ENCODE results near the gene LIFR. TPM values are rescaled to one million over a fixed set of nuclear protein-coding genes. Genes with fewer than 3 reads are reported as not detected.

LIFR gene
- total and polyA plus RNA-seq, 12 donors = 9.2 to 118 (median 59.0) TPM

GRCh38 chr5:38452201-38452600, 104.2 kb downstream of the LIFR start:
- DNase-seq = peak in 1 of 7 donors; percentile 28
- 89 to 96% (median 92%) methylated on average over 4 of the region's 4 CpGs for WGBS, 4 donors
- TF ChIP-seq CTCF (IDR thresholded peaks at IDR 0.05) (no peak), POLR2A (IDR thresholded peaks at IDR 0.05) (no peak)
- Histone ChIP-seq H3K9me3 (replicated peaks in 1 of 3) (no peaks in the 10 kb centered on the region), H3K27ac (no peak overlapping the region), H3K4me3 (no peak overlapping the region), H3K27me3 (no peaks in the 10 kb centered on the region), H3K4me1 (replicated peaks in 1 of 2) (no peaks in the 10 kb centered on the region), H3K36me3 (replicated peaks in 1 of 2) (no peaks in the 10 kb centered on the region)
- intact Hi-C loops (cut with DNase I) = no loop called here

GRCh38 chr5:38451074-38451725, 105.2 kb downstream of the LIFR start:
- DNase-seq = peak in 1 of 7 donors; percentile 45
- WGBS, 4 donors = 78 to 87% (median 81%) methylated on average over 9 of the region's 9 CpGs
- Histone ChIP-seq H3K36me3 (replicated peaks in 1 of 2) (no peaks in the 10 kb centered on the region), H3K27ac (no peak overlapping the region), H3K4me3 (no peak overlapping the region), H3K27me3 (no peaks in the 10 kb centered on the region), H3K4me1 (replicated peaks in 1 of 2) (no peaks in the 10 kb centered on the region), H3K9me3 (replicated peaks in 1 of 3) (no peaks in the 10 kb centered on the region)
- no peak for TF ChIP-seq CTCF (IDR thresholded peaks at IDR 0.05)
- no peak for TF ChIP-seq POLR2A (IDR thresholded peaks at IDR 0.05)
- intact Hi-C loops (cut with DNase I) = no loop called here

- no peaks in the 10 kb centered on the region for H3K27me3 ChIP-seq
- no peak overlapping the region for H3K4me3 ChIP-seq
- intact Hi-C loops (cut with DNase I) = no loop called here
- TF ChIP-seq CTCF (IDR thresholded peaks at IDR 0.05) (no peak), POLR2A (IDR thresholded peaks at IDR 0.05) (no peak)
- H3K27ac ChIP-seq = no peak overlapping the region
- WGBS, 4 donors = 71 to 86% (median 77%) methylated on average over 6 of the region's 6 CpGs
- no peaks in the 10 kb centered on the region for H3K9me3 ChIP-seq (replicated peaks in 1 of 3)
- DNase-seq = peak in 1 of 7 donors; percentile 31
- no peaks in the 10 kb centered on the region for H3K36me3 ChIP-seq (replicated peaks in 1 of 2)
- H3K4me1 ChIP-seq (replicated peaks in 1 of 2) = no peaks in the 10 kb centered on the region
These were observed 105.8 kb downstream of the LIFR start for GRCh38 chr5:38450627-38451026.

- no peak for DNase-seq
- intact Hi-C loops (cut with DNase I) = loop anchor here (10.0 kb wide), 2 partner anchors 356 to 476 kb away; no protein-coding TSS in a partner anchor
- H3K9me3 ChIP-seq (replicated peaks in 1 of 3) = no peaks in the 10 kb centered on the region
- no peaks in the 10 kb centered on the region for H3K36me3 ChIP-seq (replicated peaks in 1 of 2)
- peak overlapping the region in 2 of 5 donors; percentile 34 to 81 for H3K27ac ChIP-seq
- WGBS, 4 donors = 76 to 78% (median 78%) methylated on average over 9 of the region's 9 CpGs
- H3K27me3 ChIP-seq = no peaks in the 10 kb centered on the region
- no peak overlapping the region for H3K4me3 ChIP-seq
- H3K4me1 ChIP-seq (replicated peaks in 1 of 2) = no peaks in the 10 kb centered on the region
- TF ChIP-seq POLR2A (IDR thresholded peaks at IDR 0.05) (no peak), CTCF (IDR thresholded peaks at IDR 0.05) (no peak)
These were observed 107.7 kb downstream of the LIFR start for GRCh38 chr5:38448568-38449350.
